A549 treated with AZD9567 at 1 μM for 4 hours (cell line): Measurements from ENCODE around the gene ABHD2. TPM values are rescaled to one million over a fixed set of nuclear protein-coding genes. Genes with fewer than 3 reads are reported as not detected.

ENCODE experiments used
- total RNA-seq: library from RNA; stranded (reverse); fragments of 200-300 nt; extraction: Qiagen RNA extraction; gene quantifications from 5 replicates; pipeline ENCODE4 v1.2.3, GENCODE V29; 2022; ENCODE audit not compliant: insufficient read depth

ABHD2 gene
- total RNA-seq, result 92.8 to 145 TPM (median 129 TPM) in 5 replicates

DNA sequence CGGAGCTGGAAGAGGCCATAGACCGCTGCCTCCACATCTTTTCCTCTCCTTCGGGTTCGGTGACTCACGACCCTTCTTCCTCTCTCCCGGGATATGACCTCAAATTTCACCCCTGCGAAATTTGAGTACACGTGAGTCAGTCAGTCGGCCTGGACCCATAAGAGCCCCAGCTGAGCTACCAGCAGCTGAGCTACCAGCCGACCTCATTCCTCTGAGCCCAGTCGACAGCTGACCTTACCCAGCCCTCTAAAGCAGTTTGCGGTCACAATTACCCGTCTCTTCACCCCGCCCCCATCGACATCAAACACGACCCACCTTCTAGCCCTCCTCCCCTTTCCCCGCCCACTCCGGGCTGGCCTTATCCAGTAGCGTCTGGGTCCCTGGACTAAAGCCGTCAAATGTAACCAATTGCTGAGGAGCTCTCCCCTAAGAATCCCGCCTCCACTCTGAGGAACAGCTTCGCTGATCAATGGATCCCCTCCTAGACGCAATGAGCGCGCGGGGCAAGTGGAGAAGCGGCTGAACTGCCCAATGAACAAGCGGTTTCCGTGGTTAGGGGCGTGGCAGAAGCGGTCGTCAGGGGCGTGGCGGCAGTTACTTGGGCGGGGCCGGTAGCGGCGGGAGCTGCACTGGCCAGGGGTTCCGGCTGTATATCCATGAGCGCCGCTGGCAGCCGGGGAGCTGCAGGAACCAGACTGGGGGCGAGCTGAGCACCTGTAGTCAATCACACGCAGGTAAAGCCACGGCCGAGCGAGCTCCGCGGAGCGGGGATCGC, at the start of gene ABHD2:
Gene ABHD2, plus strand, starts transcription at position 627 of the 775 bp plus-strand sequence. CDS start 27,872 bp downstream, outside the sequence.

DNA sequence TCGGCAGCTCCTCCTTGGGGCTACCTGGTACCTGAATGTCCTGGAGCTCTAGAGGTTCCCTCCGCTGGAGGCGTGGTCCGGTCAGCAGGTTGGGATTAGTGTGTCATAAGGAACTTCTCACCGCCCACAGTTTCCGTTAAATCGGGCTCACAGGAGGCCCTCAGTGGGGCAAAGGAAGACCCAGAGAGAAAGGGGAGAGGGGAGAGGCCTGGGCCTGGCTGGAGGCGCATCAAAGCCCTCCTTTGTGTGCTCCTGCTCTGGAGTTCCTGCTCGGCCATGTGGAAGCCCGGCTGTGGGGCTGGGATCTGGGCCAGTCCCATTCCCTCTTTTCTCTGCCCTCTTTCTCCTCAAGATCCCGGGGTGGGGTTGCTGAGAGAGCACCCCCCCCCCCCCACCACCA, 133.3 kb downstream of the ABHD2 start, which contains the start of gene RLBP1:
Gene RLBP1, minus strand, starts transcription at position 37 of the 400 bp plus-strand sequence. CDS start 2,604 bp downstream, outside the sequence.

GRCh38 chr15:89243691-89244573, 155.7 kb downstream of the ABHD2 start, which contains the start of gene FANCI:
Gene FANCI, plus strand, starts transcription at chr15:89243979. Its CDS starts 3,669 bp downstream, at chr15:89247648.

Other genes starting within 250 kb of the ABHD2 start
- gene HAPLN3, start 192.9 kb upstream of the ABHD2 start, total RNA-seq, result 19.6 to 26.6 TPM (median 26.4 TPM) in 5 replicates
- 315 to 348 TPM (median 326 TPM) in 5 replicates for gene MFGE8, start 175.1 kb upstream of the ABHD2 start, total RNA-seq
- gene RLBP1, start 133.1 kb downstream of the ABHD2 start, total RNA-seq, result not detected in 5 replicates
- gene FANCI, start 155.5 kb downstream of the ABHD2 start, total RNA-seq, result 49.9 to 63.7 TPM (median 60.6 TPM) in 5 replicates
- gene POLG, start 246.4 kb downstream of the ABHD2 start, total RNA-seq, result 60.2 to 68.9 TPM (median 63.5 TPM) in 5 replicates